Epithelial cell of esophagus (primary cell): ENCODE measurements around the gene SLC25A41.

Experiments used
- DNase-seq: peaks from one replicate; pipeline ENCODE4 v3.0.0; 2010; ENCODE audit warnings: low read depth
- H3K4me3 ChIP-seq: 2 replicates; pipeline ENCODE4 v1.5.1; 2011; ENCODE audit warnings: mild to moderate bottlenecking, low read length, control low read depth
- CTCF ChIP-seq: IDR thresholded peaks from 2 replicates; pipeline ENCODE4 v1.5.1; 2011; ENCODE audit warnings: low read depth, mild to moderate bottlenecking, low read length, control low read depth, inconsistent platforms; ENCODE audit not compliant: insufficient read depth; ENCODE audit errors: missing control alignments

SLC25A41 gene

GRCh38 chr19:6423499-6424194 lies 9.9 kb downstream of the SLC25A41 start:
- TF ChIP-seq CTCF = no peak
- peak; percentile 54 for DNase-seq
- peak overlapping the region; percentile 97 for H3K4me3 ChIP-seq

- no peak overlapping the region for H3K4me3 ChIP-seq
- no peak for DNase-seq
- TF ChIP-seq CTCF = no peak
Measured at GRCh38 chr19:6421075-6422014, 12.2 kb downstream of the SLC25A41 start.

GRCh38 chr19:6418562-6418932 lies 15.0 kb downstream of the SLC25A41 start:
- TF ChIP-seq CTCF = no peak

GRCh38 chr19:6417713-6418561 lies 15.6 kb downstream of the SLC25A41 start:
- DNase-seq = no peak
- H3K4me3 ChIP-seq = no peak overlapping the region
- TF ChIP-seq CTCF = peak; percentile 5

More at GRCh38 chr19:6418562-6418932, 15.0 kb downstream of the SLC25A41 start:
- no peak overlapping the region for H3K4me3 ChIP-seq
- DNase-seq = no peak

GRCh38 chr19:6416658-6417405 lies 16.7 kb downstream of the SLC25A41 start:
- no peak for TF ChIP-seq CTCF
- no peak overlapping the region for H3K4me3 ChIP-seq
- DNase-seq = no peak

GRCh38 chr19:6415591-6416190 lies 17.9 kb downstream of the SLC25A41 start:
- H3K4me3 ChIP-seq = no peak overlapping the region
- DNase-seq = no peak
- TF ChIP-seq CTCF = no peak
